ENCODE data around the gene ADGRB3. TPM values are rescaled to one million over a fixed set of nuclear protein-coding genes. Genes with fewer than 3 reads are reported as not detected.

Gene ADGRB3
- total and polyA plus RNA-seq, 7 donors, result 0.60 to 11.5 (median 9.7) TPM; not detected in 1

GRCh38 chr6:69012876-69013275 is 377.8 kb downstream of the ADGRB3 start:
- H3K9me3 ChIP-seq, result no peaks in the 10 kb centered on the region
- H3K4me1 ChIP-seq, result no peaks in the 10 kb centered on the region
- H3K27ac ChIP-seq, result no peak overlapping the region
- 67 to 81% methylated on average over 4 of the region's 4 CpGs for WGBS, 2 donors
- intact Hi-C loops (cut with DNase I), result no loop called here
- DNase-seq, result no peak
- H3K36me3 ChIP-seq, result no peaks in the 10 kb centered on the region
- H3K4me3 ChIP-seq, result no peak overlapping the region
- no peak for TF ChIP-seq EP300 (IDR thresholded peaks at IDR 0.05)
- TF ChIP-seq CTCF (IDR thresholded peaks at IDR 0.05), result no peak
- TF ChIP-seq POLR2A (IDR thresholded peaks at IDR 0.05), result no peak
- no peak for TF ChIP-seq POLR2AphosphoS5 (IDR thresholded peaks at IDR 0.05)
- no peaks in the 10 kb centered on the region for H3K27me3 ChIP-seq

DNA sequence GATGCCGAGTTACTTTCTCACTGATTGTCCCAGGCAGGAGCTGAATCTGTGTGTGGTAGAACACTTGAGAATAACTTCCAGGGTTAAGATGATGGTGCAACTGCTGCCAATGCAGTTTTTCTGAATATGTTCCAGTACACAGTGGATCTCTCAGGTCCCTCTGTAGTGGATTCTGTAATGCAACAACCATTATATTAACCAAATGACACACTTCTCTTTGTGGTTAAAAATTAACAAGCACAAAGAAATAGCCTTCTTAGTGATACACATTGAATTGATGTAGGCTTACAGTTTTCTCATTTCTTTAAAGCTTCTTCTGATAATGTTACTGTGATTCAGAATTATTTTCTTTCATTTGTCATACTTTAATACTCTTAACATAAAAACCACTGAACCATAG is 383.8 kb downstream of the ADGRB3 start:
- H3K9me3 ChIP-seq, result no peaks in the 10 kb centered on the region
- no peak overlapping the region for H3K4me3 ChIP-seq
- H3K4me1 ChIP-seq, result no peaks in the 10 kb centered on the region
- no peak overlapping the region for H3K27ac ChIP-seq
- H3K36me3 ChIP-seq, result no peaks in the 10 kb centered on the region
- TF ChIP-seq CTCF (IDR thresholded peaks at IDR 0.05), result no peak
- no peak for TF ChIP-seq POLR2AphosphoS5 (IDR thresholded peaks at IDR 0.05)
- TF ChIP-seq EP300 (IDR thresholded peaks at IDR 0.05), result no peak
- TF ChIP-seq POLR2A (IDR thresholded peaks at IDR 0.05), result no peak
- no peaks in the 10 kb centered on the region for H3K27me3 ChIP-seq
- no peak for DNase-seq
- WGBS, 2 donors, result 93 to 95% methylated on average over 1 of the region's 1 CpG
- intact Hi-C loops (cut with DNase I), result no loop called here

DNA sequence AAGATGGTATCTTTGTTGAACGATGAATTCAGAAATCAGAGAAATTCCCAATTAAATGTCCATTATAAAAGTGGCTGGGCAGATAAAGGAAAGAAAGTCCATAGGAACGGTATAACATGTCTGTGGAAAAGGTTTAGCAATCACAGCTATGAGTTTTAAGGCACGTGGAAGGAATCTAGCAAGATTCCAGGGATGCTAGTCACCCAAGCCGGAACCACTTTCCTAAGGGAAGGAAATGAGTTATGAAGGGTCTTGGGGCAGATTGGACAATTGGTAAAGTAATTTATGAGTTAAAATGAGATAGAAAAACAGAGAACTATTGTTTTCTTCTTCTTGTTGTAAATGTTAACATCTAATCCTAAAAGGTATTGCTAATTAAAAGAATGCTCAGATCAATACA is 384.8 kb downstream of the ADGRB3 start:
- no peak for TF ChIP-seq EP300 (IDR thresholded peaks at IDR 0.05)
- no peak for TF ChIP-seq POLR2AphosphoS5 (IDR thresholded peaks at IDR 0.05)
- TF ChIP-seq POLR2A (IDR thresholded peaks at IDR 0.05), result no peak
- TF ChIP-seq CTCF (IDR thresholded peaks at IDR 0.05), result no peak
- WGBS, 2 donors, result 72 to 78% methylated on average over 4 of the region's 4 CpGs
- Histone ChIP-seq H3K36me3 (no peaks in the 10 kb centered on the region), H3K27me3 (no peaks in the 10 kb centered on the region), H3K9me3 (no peaks in the 10 kb centered on the region), H3K27ac (no peak overlapping the region), H3K4me1 (no peaks in the 10 kb centered on the region), H3K4me3 (no peak overlapping the region)
- intact Hi-C loops (cut with DNase I), result no loop called here
- no peak for DNase-seq

- no peak for DNase-seq
- H3K27me3 ChIP-seq, result no peaks in the 10 kb centered on the region
- no peak overlapping the region for H3K4me3 ChIP-seq
- H3K36me3 ChIP-seq, result no peaks in the 10 kb centered on the region
- WGBS, 2 donors, result 64 to 81% methylated on average over 1 of the region's 1 CpG
- intact Hi-C loops (cut with DNase I), result no loop called here
- TF ChIP-seq POLR2AphosphoS5 (IDR thresholded peaks at IDR 0.05) (no peak), POLR2A (IDR thresholded peaks at IDR 0.05) (no peak), EP300 (IDR thresholded peaks at IDR 0.05) (no peak), CTCF (IDR thresholded peaks at IDR 0.05) (no peak)
- no peaks in the 10 kb centered on the region for H3K9me3 ChIP-seq
- no peaks in the 10 kb centered on the region for H3K4me1 ChIP-seq
- H3K27ac ChIP-seq, result no peak overlapping the region
Observed at GRCh38 chr6:69022993-69023392, 387.9 kb downstream of the ADGRB3 start.

- H3K27me3 ChIP-seq, result no peaks in the 10 kb centered on the region
- no peak overlapping the region for H3K4me3 ChIP-seq
- no peaks in the 10 kb centered on the region for H3K9me3 ChIP-seq
- TF ChIP-seq POLR2A (IDR thresholded peaks at IDR 0.05) (no peak), POLR2AphosphoS5 (IDR thresholded peaks at IDR 0.05) (no peak), CTCF (IDR thresholded peaks at IDR 0.05) (no peak), EP300 (IDR thresholded peaks at IDR 0.05) (no peak)
- intact Hi-C loops (cut with DNase I), result no loop called here
- no peak for DNase-seq
- H3K4me1 ChIP-seq, result no peaks in the 10 kb centered on the region
- WGBS, 2 donors, result 84 to 87% methylated on average over 3 of the region's 3 CpGs
- no peak overlapping the region for H3K27ac ChIP-seq
- no peaks in the 10 kb centered on the region for H3K36me3 ChIP-seq
Observed at GRCh38 chr6:69026243-69026642, 391.2 kb downstream of the ADGRB3 start.

Data from sigmoid colon (tissue), 7 donors.